Measurements from ENCODE around the gene CCDC116. TPM values are rescaled to one million over a fixed set of nuclear protein-coding genes. Genes with fewer than 3 reads are reported as not detected.

Gene CCDC116
- total and polyA plus RNA-seq, 10 of the 15 experiments (the other 5 are each of a cell fraction or from before 2014, with no cell fraction given): 0.04 to 0.18 (median 0.04) TPM; not detected in 6

- BruUV-seq (replicated peaks): no TSS peak
- H3K4me3 ChIP-seq: no peak overlapping the region
- WGBS (ENCODE audit: insufficient coverage, insufficient replicate concordance, low lambda C conversion rate, missing lambda C conversion rate): 46% methylated on average over 15 of the region's 15 CpGs
- SMC1A ChIA-PET (ENCODE audit: uncharacterized antibody, unreplicated experiment): no interaction called here
- CTCF ChIA-PET: interaction anchor here (0.8 to 3.7 kb wide), 2 partner anchors 11 to 15 kb away, joined by 3 to 25 read pairs; no protein-coding TSS in a partner anchor
- FAIRE-seq (no peak), DNase-seq (ENCODE audit: low read depth, low spot score) (no peak), ATAC-seq (no peak)
- H3K9me3 ChIP-seq (replicated peaks; ENCODE audit: control insufficient read depth, insufficient read depth, low read length): no peaks in the 10 kb centered on the region
- H2AFZ ChIP-seq (ENCODE audit: control insufficient read depth, low read depth, low read length): no peak overlapping the region
- no peaks in the 10 kb centered on the region for H3K79me2 ChIP-seq (ENCODE audit: control insufficient read depth, insufficient read depth, low read length)
- RAD21 ChIA-PET (ENCODE audit: unreplicated experiment): interaction anchor here (1.3 to 1.4 kb wide), 2 partner anchors 11 kb away, joined by 3 to 4 read pairs; no protein-coding TSS in a partner anchor
- H3K27ac ChIP-seq (ENCODE audit: control insufficient read depth, insufficient read depth): no peak overlapping the region
- intact Hi-C loops (cut with micrococcal nuclease; ENCODE audit: unreplicated experiment) (no loop called here), in situ Hi-C loops (cut with MboI) (no loop called here)
- POLR2A ChIA-PET: no interaction called here
- no peak overlapping the region for H3K9ac ChIP-seq (ENCODE audit: control insufficient read depth, insufficient read depth, low read length)
- no peaks in the 10 kb centered on the region for H3K36me3 ChIP-seq (ENCODE audit: control insufficient read depth in 2 of 2, insufficient read depth in 2 of 2, low read length in 1 of 2)
- no peaks in the 10 kb centered on the region for H3K4me1 ChIP-seq (ENCODE audit: control insufficient read depth, insufficient read depth, low read length)
- H4K20me1 ChIP-seq (ENCODE audit: control insufficient read depth, insufficient read depth): no peaks in the 10 kb centered on the region
- H3K4me2 ChIP-seq (ENCODE audit: control insufficient read depth, insufficient read depth): no peak overlapping the region
- H3K27me3 ChIP-seq (replicated peaks in 1 of 2; ENCODE audit: control insufficient read depth in 2 of 2, insufficient read depth in 2 of 2, low read length in 1 of 2): no peaks in the 10 kb centered on the region
- TF ChIP-seq, protein P1, sequence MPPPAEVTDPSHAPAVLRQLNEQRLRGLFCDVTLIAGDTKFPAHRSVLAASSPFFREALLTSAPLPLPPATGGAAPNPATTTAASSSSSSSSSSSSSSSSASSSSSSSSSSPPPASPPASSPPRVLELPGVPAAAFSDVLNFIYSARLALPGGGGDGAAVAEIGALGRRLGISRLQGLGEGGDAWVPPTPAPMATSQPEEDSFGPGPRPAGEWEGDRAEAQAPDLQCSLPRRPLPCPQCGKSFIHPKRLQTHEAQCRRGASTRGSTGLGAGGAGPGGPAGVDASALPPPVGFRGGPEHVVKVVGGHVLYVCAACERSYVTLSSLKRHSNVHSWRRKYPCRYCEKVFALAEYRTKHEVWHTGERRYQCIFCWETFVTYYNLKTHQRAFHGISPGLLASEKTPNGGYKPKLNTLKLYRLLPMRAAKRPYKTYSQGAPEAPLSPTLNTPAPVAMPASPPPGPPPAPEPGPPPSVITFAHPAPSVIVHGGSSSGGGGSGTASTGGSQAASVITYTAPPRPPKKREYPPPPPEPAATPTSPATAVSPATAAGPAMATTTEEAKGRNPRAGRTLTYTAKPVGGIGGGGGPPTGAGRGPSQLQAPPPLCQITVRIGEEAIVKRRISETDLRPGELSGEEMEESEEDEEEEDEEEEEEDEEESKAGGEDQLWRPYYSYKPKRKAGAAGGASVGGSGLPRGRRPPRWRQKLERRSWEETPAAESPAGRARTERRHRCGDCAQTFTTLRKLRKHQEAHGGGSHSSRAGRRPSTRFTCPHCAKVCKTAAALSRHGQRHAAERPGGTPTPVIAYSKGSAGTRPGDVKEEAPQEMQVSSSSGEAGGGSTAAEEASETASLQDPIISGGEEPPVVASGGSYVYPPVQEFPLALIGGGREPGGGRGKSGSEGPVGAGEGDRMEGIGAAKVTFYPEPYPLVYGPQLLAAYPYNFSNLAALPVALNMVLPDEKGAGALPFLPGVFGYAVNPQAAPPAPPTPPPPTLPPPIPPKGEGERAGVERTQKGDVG (CRISPR knock-in tag; IDR thresholded peaks at IDR 0.05): no peak
- TF ChIP-seq TAF1 (IDR thresholded peaks at IDR 0.05; ENCODE audit: borderline replicate concordance, low read depth, low read length) (no peak), MYC (IDR thresholded peaks at IDR 0.05; ENCODE audit: insufficient read depth, insufficient read length, insufficient replicate concordance, low read length, severe bottlenecking) (no peak), LARP7 (IDR thresholded peaks at IDR 0.05) (no peak), POU2F2 (IDR thresholded peaks at IDR 0.05; ENCODE audit: borderline replicate concordance, low read depth, low read length) (no peak), EZH2 (IDR thresholded peaks at IDR 0.05; ENCODE audit: borderline replicate concordance, control insufficient read depth, low read depth, low read length) (no peak), SMAD1 (IDR thresholded peaks at IDR 0.05; ENCODE audit: low read depth, partially characterized antibody) (no peak), RAD51 (IDR thresholded peaks at IDR 0.05) (no peak), MTA3 (IDR thresholded peaks at IDR 0.05; ENCODE audit: borderline replicate concordance, low read length) (no peak), E4F1 (IDR thresholded peaks at IDR 0.05; ENCODE audit: borderline replicate concordance, partially characterized antibody) (no peak), IKZF2 (IDR thresholded peaks at IDR 0.05) (no peak), IKZF1 (conservative IDR thresholded peaks at IDR 0.05) (no peak)
- TF ChIP-seq, protein P2, sequence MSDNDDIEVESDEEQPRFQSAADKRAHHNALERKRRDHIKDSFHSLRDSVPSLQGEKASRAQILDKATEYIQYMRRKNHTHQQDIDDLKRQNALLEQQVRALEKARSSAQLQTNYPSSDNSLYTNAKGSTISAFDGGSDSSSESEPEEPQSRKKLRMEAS (IDR thresholded peaks at IDR 0.05; ENCODE audit: low read depth, low read length): no peak
- TF ChIP-seq, protein P3, sequence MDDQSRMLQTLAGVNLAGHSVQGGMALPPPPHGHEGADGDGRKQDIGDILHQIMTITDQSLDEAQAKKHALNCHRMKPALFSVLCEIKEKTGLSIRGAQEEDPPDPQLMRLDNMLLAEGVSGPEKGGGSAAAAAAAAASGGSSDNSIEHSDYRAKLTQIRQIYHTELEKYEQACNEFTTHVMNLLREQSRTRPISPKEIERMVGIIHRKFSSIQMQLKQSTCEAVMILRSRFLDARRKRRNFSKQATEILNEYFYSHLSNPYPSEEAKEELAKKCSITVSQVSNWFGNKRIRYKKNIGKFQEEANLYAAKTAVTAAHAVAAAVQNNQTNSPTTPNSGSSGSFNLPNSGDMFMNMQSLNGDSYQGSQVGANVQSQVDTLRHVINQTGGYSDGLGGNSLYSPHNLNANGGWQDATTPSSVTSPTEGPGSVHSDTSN (IDR thresholded peaks at IDR 0.05; ENCODE audit: insufficient replicate concordance, low read depth, low read length): no peak
Observed at GRCh38 chr22:21635771-21636510, 3.4 kb downstream of the CCDC116 start.
